Left ventricle myocardium inferior (tissue), 1 donor: ENCODE measurements around the gene CYRIA. TPM values are rescaled to one million over a fixed set of nuclear protein-coding genes. Genes with fewer than 3 reads are reported as not detected.
A peak's percentile ranks its signal among the peaks of the same experiment; 100 is the strongest.

Experiments
- DNase-seq: peaks from one replicate; pipeline ENCODE4 v3.0.0-alpha.2; 2020
- H3K27ac ChIP-seq: fragments of 200-600 bp; replicated peaks from 2 replicates; pipeline ENCODE4 v1.8.0; 2021
- H3K27me3 ChIP-seq: fragments of 200-600 bp; 2 replicates; pipeline ENCODE4 v1.8.0; 2021; ENCODE audit warnings: low read depth
- H3K36me3 ChIP-seq: fragments of 200-600 bp; 2 replicates; pipeline ENCODE4 v1.8.0; 2021
- H3K4me1 ChIP-seq: fragments of 200-600 bp; 2 replicates; pipeline ENCODE4 v1.8.0; 2021
- H3K4me3 ChIP-seq: fragments of 200-600 bp; 2 replicates; pipeline ENCODE4 v1.8.0; 2021; ENCODE audit warnings: mild to moderate bottlenecking, moderate library complexity
- H3K9me3 ChIP-seq: fragments of 200-600 bp; replicated peaks from 2 replicates; pipeline ENCODE4 v1.8.0; 2021
- CTCF ChIP-seq: fragments of 200-600 bp; IDR thresholded peaks from 2 replicates; pipeline ENCODE4 v1.8.0; 2021; ENCODE audit warnings: antibody characterized with exemption, mild to moderate bottlenecking, borderline replicate concordance
- intact Hi-C: fragments of 100-400 bp; cut with micrococcal nuclease; formaldehyde crosslinking; loops from one replicate; pipeline ENCODE4 v1.11.0; 2022
- total RNA-seq: library from RNA; stranded (reverse); fragmentation: NEBNext Ultra II Directional; extraction: Animal tissue kit (Norgen Biotek cat#: 25700); gene quantifications from one replicate; pipeline ENCODE4 v1.2.1, GENCODE V29; 2021
- donor health status: DM: no; HTN: yes; CAD: no; lungs with severe emphysema.

CYRIA gene
- total RNA-seq, 1 donor from 2014 or later = 4.1 TPM

DNA sequence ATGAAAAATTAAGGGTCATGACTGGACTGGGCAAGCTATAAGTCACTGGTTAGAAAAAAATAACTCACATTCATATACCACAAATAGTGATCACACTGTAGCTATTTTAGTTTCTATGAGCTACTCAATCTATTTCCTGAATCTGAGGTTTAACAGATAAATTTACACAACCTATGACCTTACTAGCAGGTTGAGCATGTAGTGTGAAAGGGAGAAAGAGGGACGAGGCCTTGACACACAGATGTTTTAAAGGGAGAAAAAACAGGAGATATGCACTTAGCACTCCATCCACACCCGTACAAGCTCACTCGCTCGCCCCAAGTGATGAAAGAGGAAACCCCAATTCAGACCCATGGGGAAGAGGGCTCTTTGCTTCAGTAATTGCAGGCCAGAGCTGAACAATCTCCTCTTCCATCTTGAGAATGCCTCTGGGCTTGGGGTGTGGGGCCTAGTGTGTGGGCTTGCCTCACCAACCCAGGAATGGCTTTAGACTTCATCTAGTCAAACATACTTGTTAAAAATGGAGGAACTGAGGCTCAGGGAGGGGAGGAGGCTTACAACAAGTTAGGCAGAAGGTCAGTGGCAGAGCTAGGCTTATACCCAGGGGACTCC, 10.7 kb downstream of the CYRIA start:
- Histone ChIP-seq H3K9me3 (no peaks in the 10 kb centered on the region), H3K27me3 (no peaks in the 10 kb centered on the region), H3K36me3 (no peaks in the 10 kb centered on the region), H3K4me3 (no peak overlapping the region), H3K27ac (peak overlapping the region; percentile 70), H3K4me1 (peaks cover 94% of the 10 kb centered on the region)
- intact Hi-C loops = no loop called here
- TF ChIP-seq CTCF = no peak
- DNase-seq = no peak

DNA sequence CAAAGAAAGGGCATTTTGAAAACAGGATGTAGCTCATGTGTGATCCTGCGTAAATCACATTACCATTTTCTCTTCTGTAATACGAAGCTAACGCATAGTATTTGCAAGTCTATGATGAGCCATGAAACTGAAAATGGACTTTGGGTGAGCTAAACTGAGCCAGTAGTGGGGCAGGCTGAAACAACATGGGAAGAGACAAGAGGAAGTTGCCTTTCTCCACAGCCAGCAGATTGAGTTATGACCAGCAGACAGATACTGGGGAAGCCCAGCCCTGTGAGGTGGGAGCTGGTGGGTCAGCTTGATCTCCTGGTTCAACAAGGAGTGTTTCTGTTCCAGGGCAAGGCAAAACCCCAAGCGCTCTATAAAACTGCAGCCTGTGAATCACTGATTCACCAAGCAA, 11.8 kb downstream of the CYRIA start:
- Histone ChIP-seq H3K9me3 (no peaks in the 10 kb centered on the region), H3K27ac (peak overlapping the region; percentile 70), H3K27me3 (no peaks in the 10 kb centered on the region), H3K4me1 (peaks cover 97% of the 10 kb centered on the region), H3K36me3 (no peaks in the 10 kb centered on the region), H3K4me3 (no peak overlapping the region)
- TF ChIP-seq CTCF = no peak
- intact Hi-C loops = no loop called here
- no peak for DNase-seq

- Histone ChIP-seq H3K27ac (peak overlapping the region; percentile 70), H3K4me1 (peaks cover 92% of the 10 kb centered on the region), H3K27me3 (no peaks in the 10 kb centered on the region), H3K36me3 (no peaks in the 10 kb centered on the region), H3K9me3 (no peaks in the 10 kb centered on the region), H3K4me3 (no peak overlapping the region)
- no peak for TF ChIP-seq CTCF
- intact Hi-C loops = no loop called here
- DNase-seq = peak; percentile 34
Observed at GRCh38 chr2:16653083-16653375, 12.6 kb downstream of the CYRIA start.

DNA sequence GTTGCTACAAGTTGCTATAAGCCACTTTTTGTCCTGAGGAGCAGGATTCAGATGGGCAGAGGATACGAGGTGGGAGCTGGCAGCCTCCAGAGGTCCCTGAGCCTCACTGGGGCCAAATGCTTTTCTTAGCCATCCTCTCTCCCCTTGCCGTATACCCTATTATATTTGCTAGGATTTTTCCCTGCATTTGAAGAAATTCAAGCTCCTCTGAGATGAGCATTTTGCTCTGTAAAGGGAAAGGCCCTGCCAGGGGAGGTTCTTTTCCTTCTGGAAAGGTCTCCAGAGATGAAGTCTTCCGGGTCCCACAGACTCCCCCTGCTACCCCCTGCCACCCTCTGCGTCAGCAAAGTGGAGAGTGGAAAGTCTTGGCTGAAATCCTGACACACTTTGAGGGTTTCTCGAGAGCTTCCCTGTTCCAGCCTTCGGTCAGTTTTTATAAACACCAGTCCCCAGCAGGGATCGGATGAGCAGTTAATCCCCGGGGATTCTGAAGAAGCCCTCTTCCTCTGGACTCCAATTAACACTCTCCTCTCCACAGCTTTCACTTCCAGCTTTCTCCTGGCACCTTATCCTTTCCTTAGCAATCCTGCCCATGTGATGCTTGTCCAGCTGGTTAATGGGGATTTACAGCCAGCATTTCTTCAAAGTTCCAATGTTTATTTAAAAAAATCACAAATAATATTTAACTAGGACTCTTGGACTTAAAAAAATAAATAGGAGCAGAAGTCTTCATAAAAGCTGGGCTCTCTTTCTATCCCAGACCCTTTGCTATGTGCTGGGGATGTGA, 13.1 kb downstream of the CYRIA start:
- TF ChIP-seq CTCF = no peak
- no peak for DNase-seq
- intact Hi-C loops = no loop called here
- H3K27me3 ChIP-seq = no peaks in the 10 kb centered on the region
- H3K27ac ChIP-seq = peak overlapping the region; percentile 70
- no peaks in the 10 kb centered on the region for H3K36me3 ChIP-seq
- peak overlapping the region; percentile 10 for H3K4me3 ChIP-seq
- peaks cover 91% of the 10 kb centered on the region for H3K4me1 ChIP-seq
- no peaks in the 10 kb centered on the region for H3K9me3 ChIP-seq

- intact Hi-C loops = no loop called here
- H3K4me1 ChIP-seq = peaks cover 76% of the 10 kb centered on the region
Observed at GRCh38 chr2:16650287-16651249, 15.1 kb downstream of the CYRIA start.

More at GRCh38 chr2:16650287-16651249, 15.1 kb downstream of the CYRIA start:
- peak overlapping the region; percentile 48 for H3K4me3 ChIP-seq
- no peaks in the 10 kb centered on the region for H3K27me3 ChIP-seq
- H3K9me3 ChIP-seq = no peaks in the 10 kb centered on the region
- no peaks in the 10 kb centered on the region for H3K36me3 ChIP-seq
- peak overlapping the region; percentile 70 for H3K27ac ChIP-seq
- TF ChIP-seq CTCF = no peak
- no peak for DNase-seq
